ENCODE data around the gene DNAJC3.

DNA sequence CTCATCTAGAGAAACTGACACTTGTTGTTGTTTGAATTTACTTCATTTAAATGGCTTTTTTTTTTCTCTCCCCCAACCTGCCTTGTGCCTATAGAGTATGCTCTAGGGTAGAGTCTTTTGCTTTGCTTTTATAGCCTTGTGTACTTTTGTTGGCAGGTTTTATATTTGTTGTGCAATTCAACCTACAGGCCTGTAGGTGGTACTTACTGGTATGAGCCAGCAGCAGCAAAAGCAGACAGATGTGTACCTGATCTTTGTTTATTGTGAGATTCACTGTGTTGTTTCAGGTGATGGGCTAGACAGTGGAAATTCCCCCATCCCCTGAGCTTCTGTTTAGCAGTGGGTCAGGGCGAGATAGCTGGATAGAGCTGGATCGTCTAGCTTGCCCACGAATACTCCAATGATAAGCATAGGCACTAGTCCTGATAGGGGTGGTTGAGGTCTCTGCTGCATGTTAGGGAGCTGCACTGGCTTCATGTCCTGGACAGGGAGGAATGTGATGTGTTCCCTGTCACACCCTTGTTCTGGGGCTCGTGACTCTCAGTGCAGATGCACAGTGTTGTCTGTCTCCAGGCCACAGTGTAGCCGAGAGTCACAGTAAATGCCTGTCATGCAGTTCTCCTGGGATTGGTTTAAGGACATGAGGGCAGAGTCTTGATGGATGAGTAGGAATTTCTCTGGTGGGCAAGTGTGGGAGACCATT lies 21.3 kb downstream of the DNAJC3 start:
- TF ChIP-seq, protein P1, sequence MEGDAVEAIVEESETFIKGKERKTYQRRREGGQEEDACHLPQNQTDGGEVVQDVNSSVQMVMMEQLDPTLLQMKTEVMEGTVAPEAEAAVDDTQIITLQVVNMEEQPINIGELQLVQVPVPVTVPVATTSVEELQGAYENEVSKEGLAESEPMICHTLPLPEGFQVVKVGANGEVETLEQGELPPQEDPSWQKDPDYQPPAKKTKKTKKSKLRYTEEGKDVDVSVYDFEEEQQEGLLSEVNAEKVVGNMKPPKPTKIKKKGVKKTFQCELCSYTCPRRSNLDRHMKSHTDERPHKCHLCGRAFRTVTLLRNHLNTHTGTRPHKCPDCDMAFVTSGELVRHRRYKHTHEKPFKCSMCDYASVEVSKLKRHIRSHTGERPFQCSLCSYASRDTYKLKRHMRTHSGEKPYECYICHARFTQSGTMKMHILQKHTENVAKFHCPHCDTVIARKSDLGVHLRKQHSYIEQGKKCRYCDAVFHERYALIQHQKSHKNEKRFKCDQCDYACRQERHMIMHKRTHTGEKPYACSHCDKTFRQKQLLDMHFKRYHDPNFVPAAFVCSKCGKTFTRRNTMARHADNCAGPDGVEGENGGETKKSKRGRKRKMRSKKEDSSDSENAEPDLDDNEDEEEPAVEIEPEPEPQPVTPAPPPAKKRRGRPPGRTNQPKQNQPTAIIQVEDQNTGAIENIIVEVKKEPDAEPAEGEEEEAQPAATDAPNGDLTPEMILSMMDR (IDR thresholded peaks at IDR 0.05) = no peak
- TF ChIP-seq EP300 (IDR thresholded peaks at IDR 0.05) = no peak
- TF ChIP-seq POLR2A (IDR thresholded peaks at IDR 0.05) = no peak
- no peak for TF ChIP-seq POLR2AphosphoS5 (IDR thresholded peaks at IDR 0.05)
